MCF 10A (cell line): ENCODE measurements around the gene FZD1. TPM values are rescaled to one million over a fixed set of nuclear protein-coding genes. Genes with fewer than 3 reads are reported as not detected.

Experiments
- BruUV-seq: library from RNA; stranded (reverse); fragments of 400-500 nt; replicated peaks from 2 replicates; lab custom pipeline; 2021; lab: Mats Ljungman, UMichigan
- CTCF ChIA-PET: fragments of 300-600 bp; sonication (Branson Sonifier 250); formaldehyde crosslinking; extraction: SDS; loops from one replicate; lab custom pipeline; 2021; ENCODE audit warnings: antibody characterized with exemption, inconsistent platforms; lab: Yijun Ruan, JAX
- POLR2A ChIA-PET: fragments of 300-600, 350-650 bp; sonication (Branson Sonifier 250); formaldehyde crosslinking; extraction: SDS; loops from one replicate; lab custom pipeline; 2020; ENCODE audit warnings: antibody characterized with exemption, inconsistent platforms; lab: Yijun Ruan, JAX
- DNase-seq: peaks from one replicate; pipeline ENCODE4 v3.0.0-alpha.2; 2018; ENCODE audit not compliant: unreplicated experiment
- H3K27ac Mint-ChIP-seq: one replicate; pipeline ENCODE4 v1.8.0; 2022; ENCODE audit warnings: mild to moderate bottlenecking, low read depth, mixed read lengths; ENCODE audit not compliant: unreplicated experiment
- H3K27me3 Mint-ChIP-seq: one replicate; pipeline ENCODE4 v1.8.0; 2022; ENCODE audit warnings: mixed read lengths; ENCODE audit not compliant: insufficient read depth, unreplicated experiment
- H3K36me3 Mint-ChIP-seq: one replicate; pipeline ENCODE4 v1.8.0; 2022; ENCODE audit warnings: mild to moderate bottlenecking, moderate library complexity, mixed read lengths; ENCODE audit not compliant: insufficient read depth, unreplicated experiment
- H3K4me1 Mint-ChIP-seq: one replicate; pipeline ENCODE4 v1.8.0; 2022; ENCODE audit warnings: mixed read lengths; ENCODE audit not compliant: insufficient read depth, unreplicated experiment
- H3K4me3 Mint-ChIP-seq: one replicate; pipeline ENCODE4 v1.8.0; 2022; ENCODE audit warnings: mild to moderate bottlenecking, moderate library complexity, mixed read lengths; ENCODE audit not compliant: unreplicated experiment
- H3K9me3 Mint-ChIP-seq: one replicate; pipeline ENCODE4 v1.8.0; 2022; ENCODE audit warnings: mixed read lengths; ENCODE audit not compliant: unreplicated experiment
- CTCF ChIP-seq: fragments of 200-600 bp; IDR thresholded peaks from one replicate; pipeline ENCODE4 v1.8.0; 2022; ENCODE audit warnings: antibody characterized with exemption, mild to moderate bottlenecking; ENCODE audit not compliant: unreplicated experiment
- intact Hi-C: fragments of 100-400 bp; cut with micrococcal nuclease; formaldehyde crosslinking; loops from 2 replicates; pipeline ENCODE4 v1.14.1; 2022
- total RNA-seq: library from RNA; stranded (reverse); gene quantifications from 2 replicates; pipeline ENCODE4 v1.2.3, GENCODE V29; 2022

Gene FZD1
- total RNA-seq, 1 experiment from 2014 or later = 3.3 TPM

- BruUV-seq = no TSS peak
- POLR2A ChIA-PET = no interaction called here
These were observed 21.6 kb downstream of the FZD1 start for GRCh38 chr7:91285696-91286355.

GRCh38 chr7:91286432-91286831 lies 22.2 kb downstream of the FZD1 start:
- ChIA-PET POLR2A (no interaction called here), CTCF (no interaction called here)
- no peak for DNase-seq
- Mint-ChIP-seq H3K27me3 (peaks cover 5% of the 10 kb centered on the region), H3K4me3 (no peak overlapping the region), H3K36me3 (no peaks in the 10 kb centered on the region), H3K27ac (no peak overlapping the region), H3K4me1 (peaks cover 6% of the 10 kb centered on the region), H3K9me3 (no peaks in the 10 kb centered on the region)
- no peak for TF ChIP-seq CTCF
- BruUV-seq = no TSS peak
- intact Hi-C loops = no loop called here

More at GRCh38 chr7:91285696-91286355, 21.6 kb downstream of the FZD1 start:
- TF ChIP-seq CTCF = no peak
- no peak overlapping the region for H3K4me3 Mint-ChIP-seq
- intact Hi-C loops = no loop called here
- H3K27ac Mint-ChIP-seq = no peak overlapping the region
- CTCF ChIA-PET = interaction anchor here (0.6 to 1.0 kb wide), 4 partner anchors 10 to 373 kb away, joined by 3 to 4 read pairs (median 4); no protein-coding TSS in a partner anchor
- no peak for DNase-seq
- H3K9me3 Mint-ChIP-seq = no peaks in the 10 kb centered on the region
- H3K27me3 Mint-ChIP-seq = no peaks in the 10 kb centered on the region
- no peaks in the 10 kb centered on the region for H3K36me3 Mint-ChIP-seq
- peaks cover 6% of the 10 kb centered on the region for H3K4me1 Mint-ChIP-seq

- BruUV-seq = no TSS peak
- H3K27ac Mint-ChIP-seq = no peak overlapping the region
- ChIA-PET POLR2A (interaction anchor here (0.7 kb wide), 1 partner anchor 349 kb away, joined by 4 read pairs; no protein-coding TSS in a partner anchor), CTCF (interaction anchor here (0.8 to 1.4 kb wide), 16 partner anchors 9 to 500 kb away, joined by 3 to 8 read pairs (median 3); no protein-coding TSS in a partner anchor)
- intact Hi-C loops = loop anchor here (1.0 to 2.0 kb wide), 2 partner anchors 349 to 497 kb away; no protein-coding TSS in a partner anchor
- peaks cover 6% of the 10 kb centered on the region for H3K4me1 Mint-ChIP-seq
- peaks cover 16% of the 10 kb centered on the region for H3K27me3 Mint-ChIP-seq
- no peak for DNase-seq
- H3K36me3 Mint-ChIP-seq = no peaks in the 10 kb centered on the region
- TF ChIP-seq CTCF = no peak
- H3K9me3 Mint-ChIP-seq = no peaks in the 10 kb centered on the region
- no peak overlapping the region for H3K4me3 Mint-ChIP-seq
These were observed 23.3 kb downstream of the FZD1 start for GRCh38 chr7:91287371-91288084.
